HepG2 (cell line): ENCODE measurements around the gene IGF2BP3. TPM values are rescaled to one million over a fixed set of nuclear protein-coding genes. Genes with fewer than 3 reads are reported as not detected.

ENCODE experiments used
- CHCHD3 ChIP-seq: sonication (generic); formaldehyde crosslinking; IDR thresholded peaks from 2 replicates; pipeline ENCODE4 v1.8.0; 2022; ENCODE audit warnings: mild to moderate bottlenecking, missing genetic modification reagents, moderate library complexity
- FOSL1 ChIP-seq: sonication (generic); formaldehyde crosslinking; IDR thresholded peaks from 2 replicates; pipeline ENCODE4 v1.9.0; 2021; ENCODE audit warnings: missing genetic modification reagents, borderline replicate concordance
- IRF2 ChIP-seq: IDR thresholded peaks from 2 replicates; pipeline ENCODE4 v1.6.1; 2018; ENCODE audit warnings: missing genetic modification reagents, missing compliant biosample characterization
- JUND ChIP-seq: sonication (generic); formaldehyde crosslinking; IDR thresholded peaks from 2 replicates; pipeline ENCODE4 v1.8.0; 2022; ENCODE audit warnings: mild to moderate bottlenecking, missing genetic modification reagents
- MXD4 ChIP-seq: IDR thresholded peaks from 2 replicates; pipeline ENCODE4 v1.6.1; 2016; ENCODE audit warnings: mild to moderate bottlenecking, missing biosample characterization, missing genetic modification reagents
- NFKBIZ ChIP-seq: IDR thresholded peaks from 2 replicates; pipeline ENCODE4 v1.6.1; 2018; ENCODE audit warnings: missing genetic modification reagents, missing compliant biosample characterization
- NPAS2 ChIP-seq: sonication (generic); formaldehyde crosslinking; IDR thresholded peaks from 2 replicates; pipeline ENCODE4 v1.8.0; 2022; ENCODE audit warnings: mild to moderate bottlenecking, missing genetic modification reagents, borderline replicate concordance
- NR1H2 ChIP-seq: sonication (generic); formaldehyde crosslinking; IDR thresholded peaks from 2 replicates; pipeline ENCODE4 v1.8.1; 2022; ENCODE audit warnings: low read depth, missing genetic modification reagents, borderline replicate concordance
- NRL ChIP-seq: sonication (generic); formaldehyde crosslinking; IDR thresholded peaks from 2 replicates; pipeline ENCODE4 v1.5.0; 2020; ENCODE audit warnings: missing genetic modification reagents, mild to moderate bottlenecking, moderate library complexity, borderline replicate concordance
- PPARG ChIP-seq: conservative IDR thresholded peaks from 2 replicates; pipeline ENCODE4 v1.6.1; 2016; ENCODE audit warnings: missing biosample characterization, missing genetic modification reagents
- SP4 ChIP-seq: sonication (generic); formaldehyde crosslinking; IDR thresholded peaks from 2 replicates; pipeline ENCODE4 v1.8.1; 2023; ENCODE audit warnings: mild to moderate bottlenecking, missing genetic modification reagents
- TCF7 ChIP-seq: sonication (generic); IDR thresholded peaks from 2 replicates; pipeline ENCODE4 v1.6.1; 2016; ENCODE audit warnings: antibody characterized with exemption, low read depth
- WIZ ChIP-seq: sonication (generic); formaldehyde crosslinking; IDR thresholded peaks from 2 replicates; pipeline ENCODE4 v1.5.1; 2020; ENCODE audit warnings: mild to moderate bottlenecking, missing genetic modification reagents
- ZFP36 ChIP-seq: fragments of 150-350 bp; IDR thresholded peaks from 2 replicates; pipeline ENCODE4 v1.6.1; 2018; ENCODE audit warnings: borderline replicate concordance, low read length, low read depth; ENCODE audit not compliant: partially characterized antibody
- ZMAT3 ChIP-seq: sonication (generic); formaldehyde crosslinking; conservative IDR thresholded peaks from 2 replicates; pipeline ENCODE4 v1.7.0; 2021; ENCODE audit warnings: missing genetic modification reagents
- ZNF17 ChIP-seq: sonication (generic); formaldehyde crosslinking; IDR thresholded peaks from 2 replicates; pipeline ENCODE4 v1.5.0; 2020; ENCODE audit warnings: mild to moderate bottlenecking, missing genetic modification reagents
- ZNF251 ChIP-seq: sonication (generic); formaldehyde crosslinking; IDR thresholded peaks from 2 replicates; pipeline ENCODE4 v1.9.0; 2021; ENCODE audit warnings: mild to moderate bottlenecking, missing genetic modification reagents
- ZNF3 ChIP-seq: IDR thresholded peaks from 2 replicates; pipeline ENCODE4 v1.7.0; 2017; ENCODE audit warnings: inconsistent platforms
- ZNF33B ChIP-seq: sonication (generic); formaldehyde crosslinking; IDR thresholded peaks from 2 replicates; pipeline ENCODE4 v1.5.1; 2020; ENCODE audit warnings: mild to moderate bottlenecking, missing genetic modification reagents
- ZNF670 ChIP-seq: sonication (generic); formaldehyde crosslinking; IDR thresholded peaks from 2 replicates; pipeline ENCODE4 v1.8.0; 2022; ENCODE audit warnings: mild to moderate bottlenecking, missing genetic modification reagents, borderline replicate concordance
- ZNF879 ChIP-seq: sonication (generic); formaldehyde crosslinking; IDR thresholded peaks from 2 replicates; pipeline ENCODE4 v1.8.1; 2023; ENCODE audit warnings: missing genetic modification reagents
- polyA plus RNA-seq, 8 experiments: library from polyadenylated mRNA; depleted of rRNA in 3 of 8; stranded (reverse) in 7 of 8; unstranded in 1 of 8; fragments of >200 nt; fragmentation: Illumina TruSeq in 4 of 8; extraction: Trizol in 4 of 8; gene quantifications; 2 replicates each; pipeline versions ENCODE4 v1.2.1 to v1.2.3, GENCODE V29; 2011 to 2016; ENCODE audit warnings: low read depth in 4 of 8, missing spikeins in 1 of 8, mixed read lengths in 1 of 8; ENCODE audit not compliant: insufficient read depth in 1 of 8
- total RNA-seq, 5 experiments: library from RNA; depleted of rRNA; stranded (reverse); fragments of >200 nt; fragmentation: Illumina TruSeq; extraction: Trizol; gene quantifications; 2 replicates each; pipeline ENCODE4 v1.2.3, GENCODE V29; 2016; ENCODE audit warnings: low read depth in 1 of 5
- TF ChIP-seq, protein P1 (sequence below): sonication (generic); formaldehyde crosslinking; IDR thresholded peaks from 2 replicates; pipeline ENCODE4 v1.4.0; 2020; ENCODE audit warnings: mild to moderate bottlenecking, missing genetic modification reagents, borderline replicate concordance
- TF ChIP-seq, protein P2 (sequence below): sonication (generic); formaldehyde crosslinking; IDR thresholded peaks from 2 replicates; pipeline ENCODE4 v1.4.0; 2020; ENCODE audit warnings: missing genetic modification reagents
- TF ChIP-seq, protein P3 (sequence below), 2 experiments: fragments of 450-650 bp in 1 of 2; sonication (generic) in 1 of 2; formaldehyde crosslinking; IDR thresholded peaks; 2 replicates each; pipeline versions ENCODE4 v1.5.0 to v1.8.0; 2020 to 2022; ENCODE audit warnings: mild to moderate bottlenecking in 1 of 2, missing genetic modification reagents in 1 of 2
- TF ChIP-seq, protein P4 (sequence below): IDR thresholded peaks from 2 replicates; pipeline ENCODE4 v1.6.1; 2016; ENCODE audit warnings: low read depth

The IGF2BP3 gene
- total and polyA plus RNA-seq, 2 of the 13 experiments (the other 11 are each of a cell fraction or from before 2014, with no cell fraction given): 37.7 to 39.5 TPM

DNA sequence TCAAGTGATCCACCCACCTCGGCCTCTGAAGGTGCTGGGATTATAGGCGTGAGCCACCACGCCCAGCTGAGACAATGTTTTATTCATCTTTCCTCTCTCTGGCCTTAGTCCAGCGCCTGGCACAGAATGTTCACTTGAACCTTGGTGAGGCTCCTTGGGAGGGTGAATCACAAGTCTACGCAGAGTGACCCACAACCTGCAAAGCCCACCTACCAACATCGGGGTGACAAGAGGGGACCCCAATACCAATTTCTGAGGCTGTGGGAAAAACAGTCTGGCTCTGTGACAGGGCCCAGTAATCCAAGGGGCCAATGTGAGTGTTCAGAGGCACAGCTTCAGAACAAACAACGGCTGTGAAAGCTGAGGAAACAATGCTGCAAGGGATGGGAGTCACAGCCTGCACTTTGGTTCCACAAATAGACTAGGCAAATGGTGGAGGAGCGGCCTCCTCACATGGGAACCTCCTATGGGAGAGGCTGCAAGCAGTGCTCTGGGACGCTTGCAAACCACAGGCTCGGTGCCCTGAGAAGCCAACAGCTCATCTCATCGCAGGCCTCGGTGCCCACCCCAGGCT is 176.7 kb downstream of the IGF2BP3 start (continued):
- TF ChIP-seq SP4 (CRISPR knock-in tag) (peak; percentile 27; the same call in 1 of the 2 replicates), ZFP36 (no peak), TCF7 (no peak), JUND (CRISPR knock-in tag) (0 out of 2 replicates have a peak, but pooled peaks have one; percentile 56), ZNF3 (CRISPR knock-in tag) (peak; percentile 79; the same call in 1 of the 2 replicates), NR1H2 (CRISPR knock-in tag) (no peak), NFKBIZ (0 out of 2 replicates have a peak, but pooled peaks have one; percentile 45), PPARG (CRISPR knock-in tag) (peak; percentile 33; the same call in 1 of the 2 replicates), MXD4 (CRISPR knock-in tag) (peak; percentile 28; the same call in 1 of the 2 replicates), ZNF251 (CRISPR knock-in tag) (no peak), IRF2 (CRISPR knock-in tag) (peak; percentile 64; the same call in 1 of the 2 replicates), ZMAT3 (CRISPR knock-in tag) (no peak), ZNF670 (CRISPR knock-in tag) (no peak; the same call in 1 of the 2 replicates), NPAS2 (no peak), ZNF879 (CRISPR knock-in tag) (no peak), NRL (CRISPR knock-in tag) (peak; percentile 38; the same call in 1 of the 2 replicates), FOSL1 (CRISPR knock-in tag) (no peak), WIZ (CRISPR knock-in tag) (no peak), ZNF17 (CRISPR knock-in tag) (no peak), ZNF33B (no peak), CHCHD3 (CRISPR knock-in tag) (no peak)
- TF ChIP-seq, protein P1, sequence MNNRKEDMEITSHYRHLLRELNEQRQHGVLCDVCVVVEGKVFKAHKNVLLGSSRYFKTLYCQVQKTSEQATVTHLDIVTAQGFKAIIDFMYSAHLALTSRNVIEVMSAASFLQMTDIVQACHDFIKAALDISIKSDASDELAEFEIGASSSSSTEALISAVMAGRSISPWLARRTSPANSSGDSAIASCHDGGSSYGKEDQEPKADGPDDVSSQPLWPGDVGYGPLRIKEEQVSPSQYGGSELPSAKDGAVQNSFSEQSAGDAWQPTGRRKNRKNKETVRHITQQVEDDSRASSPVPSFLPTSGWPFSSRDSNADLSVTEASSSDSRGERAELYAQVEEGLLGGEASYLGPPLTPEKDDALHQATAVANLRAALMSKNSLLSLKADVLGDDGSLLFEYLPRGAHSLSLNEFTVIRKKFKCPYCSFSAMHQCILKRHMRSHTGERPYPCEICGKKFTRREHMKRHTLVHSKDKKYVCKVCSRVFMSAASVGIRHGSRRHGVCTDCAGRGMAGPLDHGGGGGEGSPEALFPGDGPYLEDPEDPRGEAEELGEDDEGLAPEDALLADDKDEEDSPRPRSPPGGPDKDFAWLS (CRISPR knock-in tag): no peak
- TF ChIP-seq, protein P2, sequence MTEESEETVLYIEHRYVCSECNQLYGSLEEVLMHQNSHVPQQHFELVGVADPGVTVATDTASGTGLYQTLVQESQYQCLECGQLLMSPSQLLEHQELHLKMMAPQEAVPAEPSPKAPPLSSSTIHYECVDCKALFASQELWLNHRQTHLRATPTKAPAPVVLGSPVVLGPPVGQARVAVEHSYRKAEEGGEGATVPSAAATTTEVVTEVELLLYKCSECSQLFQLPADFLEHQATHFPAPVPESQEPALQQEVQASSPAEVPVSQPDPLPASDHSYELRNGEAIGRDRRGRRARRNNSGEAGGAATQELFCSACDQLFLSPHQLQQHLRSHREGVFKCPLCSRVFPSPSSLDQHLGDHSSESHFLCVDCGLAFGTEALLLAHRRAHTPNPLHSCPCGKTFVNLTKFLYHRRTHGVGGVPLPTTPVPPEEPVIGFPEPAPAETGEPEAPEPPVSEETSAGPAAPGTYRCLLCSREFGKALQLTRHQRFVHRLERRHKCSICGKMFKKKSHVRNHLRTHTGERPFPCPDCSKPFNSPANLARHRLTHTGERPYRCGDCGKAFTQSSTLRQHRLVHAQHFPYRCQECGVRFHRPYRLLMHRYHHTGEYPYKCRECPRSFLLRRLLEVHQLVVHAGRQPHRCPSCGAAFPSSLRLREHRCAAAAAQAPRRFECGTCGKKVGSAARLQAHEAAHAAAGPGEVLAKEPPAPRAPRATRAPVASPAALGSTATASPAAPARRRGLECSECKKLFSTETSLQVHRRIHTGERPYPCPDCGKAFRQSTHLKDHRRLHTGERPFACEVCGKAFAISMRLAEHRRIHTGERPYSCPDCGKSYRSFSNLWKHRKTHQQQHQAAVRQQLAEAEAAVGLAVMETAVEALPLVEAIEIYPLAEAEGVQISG (CRISPR knock-in tag): peak; percentile 80
- TF ChIP-seq, protein P3, sequence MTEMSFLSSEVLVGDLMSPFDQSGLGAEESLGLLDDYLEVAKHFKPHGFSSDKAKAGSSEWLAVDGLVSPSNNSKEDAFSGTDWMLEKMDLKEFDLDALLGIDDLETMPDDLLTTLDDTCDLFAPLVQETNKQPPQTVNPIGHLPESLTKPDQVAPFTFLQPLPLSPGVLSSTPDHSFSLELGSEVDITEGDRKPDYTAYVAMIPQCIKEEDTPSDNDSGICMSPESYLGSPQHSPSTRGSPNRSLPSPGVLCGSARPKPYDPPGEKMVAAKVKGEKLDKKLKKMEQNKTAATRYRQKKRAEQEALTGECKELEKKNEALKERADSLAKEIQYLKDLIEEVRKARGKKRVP (CRISPR knock-in tag; IDR thresholded peaks at IDR 0.05): peak in 1 of 2 experiments; percentile 85; a peak in 2 of 4 replicates
- TF ChIP-seq, protein P4, sequence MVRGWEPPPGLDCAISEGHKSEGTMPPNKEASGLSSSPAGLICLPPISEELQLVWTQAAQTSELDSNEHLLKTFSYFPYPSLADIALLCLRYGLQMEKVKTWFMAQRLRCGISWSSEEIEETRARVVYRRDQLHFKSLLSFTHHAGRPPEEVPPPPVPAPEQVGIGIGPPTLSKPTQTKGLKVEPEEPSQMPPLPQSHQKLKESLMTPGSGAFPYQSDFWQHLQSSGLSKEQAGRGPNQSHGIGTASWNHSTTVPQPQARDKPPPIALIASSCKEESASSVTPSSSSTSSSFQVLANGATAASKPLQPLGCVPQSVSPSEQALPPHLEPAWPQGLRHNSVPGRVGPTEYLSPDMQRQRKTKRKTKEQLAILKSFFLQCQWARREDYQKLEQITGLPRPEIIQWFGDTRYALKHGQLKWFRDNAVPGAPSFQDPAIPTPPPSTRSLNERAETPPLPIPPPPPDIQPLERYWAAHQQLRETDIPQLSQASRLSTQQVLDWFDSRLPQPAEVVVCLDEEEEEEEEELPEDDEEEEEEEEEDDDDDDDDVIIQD (CRISPR knock-in tag): peak; percentile 68
